NCI-H1694 treated with DMSO at 0.1 percent for 48 hours (cell line): ENCODE measurements around the gene MKI67.
"Not testable (repeated sequence)": the region's sequence is repeated elsewhere in the genome, so short reads cannot be mapped to it uniquely, and the experiment has no call there.

Source experiments
- DNase-seq: peaks from one replicate; lab custom pipeline; 2025; lab: John Stamatoyannopoulos, UW

Gene MKI67

GRCh38 chr10:128125944-128126764 lies at the start of gene MKI67:
MKI67 (minus strand) TSS chr10:128126423; CDS start chr10:128125667, 756 bp downstream.
- peak; percentile 32 for DNase-seq

- DNase-seq, result no peak
Measured at GRCh38 chr10:128174581-128175559, 48.6 kb upstream of the MKI67 start.

GRCh38 chr10:128173386-128173785 lies 47.2 kb upstream of the MKI67 start:
- no peak for DNase-seq

- DNase-seq, result no peak
Measured at GRCh38 chr10:128172756-128173155, 46.5 kb upstream of the MKI67 start.

- DNase-seq, result no peak
Measured at GRCh38 chr10:128169811-128170379, 43.7 kb upstream of the MKI67 start.

- DNase-seq, result no peak
Measured at GRCh38 chr10:128167926-128168520, 41.8 kb upstream of the MKI67 start.

GRCh38 chr10:128167123-128167522 lies 40.9 kb upstream of the MKI67 start:
- DNase-seq, result not testable (repeated sequence)

- no peak for DNase-seq
Measured at GRCh38 chr10:128166151-128166550, 39.9 kb upstream of the MKI67 start.

GRCh38 chr10:128165536-128165935 lies 39.3 kb upstream of the MKI67 start:
- DNase-seq, result no peak

- no peak for DNase-seq
Measured at GRCh38 chr10:128163701-128164100, 37.5 kb upstream of the MKI67 start.

GRCh38 chr10:128161031-128161430 lies 34.8 kb upstream of the MKI67 start:
- no peak for DNase-seq

GRCh38 chr10:128160297-128160711 lies 34.1 kb upstream of the MKI67 start:
- DNase-seq, result no peak

- no peak for DNase-seq
Measured at GRCh38 chr10:128158021-128158795, 32.0 kb upstream of the MKI67 start.

GRCh38 chr10:128156999-128157755 lies 31.0 kb upstream of the MKI67 start:
- no peak for DNase-seq

GRCh38 chr10:128152741-128153580 lies 26.7 kb upstream of the MKI67 start:
- no peak for DNase-seq

- DNase-seq, result no peak
Measured at GRCh38 chr10:128151031-128151430, 24.8 kb upstream of the MKI67 start.

GRCh38 chr10:128150561-128150960 lies 24.3 kb upstream of the MKI67 start:
- DNase-seq, result no peak

GRCh38 chr10:128150045-128150493 lies 23.8 kb upstream of the MKI67 start:
- peak; percentile 22 for DNase-seq

- no peak for DNase-seq
Measured at GRCh38 chr10:128149267-128150014, 23.2 kb upstream of the MKI67 start.
